Activated T-cell treated with anti-CD3 and anti-CD28 coated beads for 1 hour (primary cell): ENCODE results near the gene NUTM1.

ENCODE experiments used
- DNase-seq: peaks from one replicate; pipeline ENCODE4 v3.0.0-alpha.2; 2020; ENCODE audit warnings: low read depth

Gene NUTM1

GRCh38 chr15:34342737-34343575 is at the start of gene NUTM1, which contains the start of gene NOP10:
TSS of gene NUTM1 (plus strand) at chr15:34343315. CDS start at chr15:34343697, 382 bp downstream.
TSS of gene NOP10 (minus strand) at chr15:34343136. CDS start at chr15:34343073, 63 bp downstream.
- peak; percentile 94 for DNase-seq

GRCh38 chr15:34297059-34297458 is 46.1 kb upstream of the NUTM1 start:
- DNase-seq: no peak

- no peak for DNase-seq
Measured at GRCh38 chr15:34301058-34301457, 42.1 kb upstream of the NUTM1 start.

- no peak for DNase-seq
Measured at GRCh38 chr15:34304613-34305012, 38.5 kb upstream of the NUTM1 start.

GRCh38 chr15:34311563-34311962 is 31.6 kb upstream of the NUTM1 start:
- no peak for DNase-seq

GRCh38 chr15:34314491-34315490 is 28.3 kb upstream of the NUTM1 start:
- DNase-seq: no peak

GRCh38 chr15:34318277-34319079 is 24.6 kb upstream of the NUTM1 start:
- no peak for DNase-seq

- no peak for DNase-seq
Measured at GRCh38 chr15:34323217-34323616, 19.9 kb upstream of the NUTM1 start.

- no peak for DNase-seq
Measured at GRCh38 chr15:34324933-34325332, 18.2 kb upstream of the NUTM1 start.

- no peak for DNase-seq
Measured at GRCh38 chr15:34325368-34325767, 17.7 kb upstream of the NUTM1 start.

- no peak for DNase-seq
Measured at GRCh38 chr15:34327906-34328305, 15.2 kb upstream of the NUTM1 start.

- no peak for DNase-seq
Measured at GRCh38 chr15:34329006-34329405, 14.1 kb upstream of the NUTM1 start.

GRCh38 chr15:34330279-34330678 is 12.8 kb upstream of the NUTM1 start:
- DNase-seq: no peak

GRCh38 chr15:34331809-34332208 is 11.3 kb upstream of the NUTM1 start:
- DNase-seq: no peak

GRCh38 chr15:34332553-34333120 is 10.5 kb upstream of the NUTM1 start:
- DNase-seq: no peak

- no peak for DNase-seq
Measured at GRCh38 chr15:34334672-34335071, 8.4 kb upstream of the NUTM1 start.

GRCh38 chr15:34335176-34336032 is 7.7 kb upstream of the NUTM1 start:
- no peak for DNase-seq

GRCh38 chr15:34336231-34336990 is 6.7 kb upstream of the NUTM1 start:
- DNase-seq: no peak

GRCh38 chr15:34336991-34337556 is 6.0 kb upstream of the NUTM1 start:
- DNase-seq: no peak
